HG02763 (cell line): Measurements from ENCODE around the gene BMPER.

ENCODE experiments used
- ATAC-seq: cut with Tn5 transposase; IDR thresholded peaks from one replicate; pipeline ENCODE4 v1.9.1; 2021; ENCODE audit warnings: mild to moderate bottlenecking, moderate library complexity; ENCODE audit not compliant: unreplicated experiment

The BMPER gene

GRCh38 chr7:33905389-33906032 lies at the start of gene BMPER:
BMPER (plus strand) TSS chr7:33905539; CDS start chr7:33905614, 75 bp downstream.
- no peak for ATAC-seq

- no peak for ATAC-seq
Observed at GRCh38 chr7:33861947-33862346, 43.4 kb upstream of the BMPER start.

DNA sequence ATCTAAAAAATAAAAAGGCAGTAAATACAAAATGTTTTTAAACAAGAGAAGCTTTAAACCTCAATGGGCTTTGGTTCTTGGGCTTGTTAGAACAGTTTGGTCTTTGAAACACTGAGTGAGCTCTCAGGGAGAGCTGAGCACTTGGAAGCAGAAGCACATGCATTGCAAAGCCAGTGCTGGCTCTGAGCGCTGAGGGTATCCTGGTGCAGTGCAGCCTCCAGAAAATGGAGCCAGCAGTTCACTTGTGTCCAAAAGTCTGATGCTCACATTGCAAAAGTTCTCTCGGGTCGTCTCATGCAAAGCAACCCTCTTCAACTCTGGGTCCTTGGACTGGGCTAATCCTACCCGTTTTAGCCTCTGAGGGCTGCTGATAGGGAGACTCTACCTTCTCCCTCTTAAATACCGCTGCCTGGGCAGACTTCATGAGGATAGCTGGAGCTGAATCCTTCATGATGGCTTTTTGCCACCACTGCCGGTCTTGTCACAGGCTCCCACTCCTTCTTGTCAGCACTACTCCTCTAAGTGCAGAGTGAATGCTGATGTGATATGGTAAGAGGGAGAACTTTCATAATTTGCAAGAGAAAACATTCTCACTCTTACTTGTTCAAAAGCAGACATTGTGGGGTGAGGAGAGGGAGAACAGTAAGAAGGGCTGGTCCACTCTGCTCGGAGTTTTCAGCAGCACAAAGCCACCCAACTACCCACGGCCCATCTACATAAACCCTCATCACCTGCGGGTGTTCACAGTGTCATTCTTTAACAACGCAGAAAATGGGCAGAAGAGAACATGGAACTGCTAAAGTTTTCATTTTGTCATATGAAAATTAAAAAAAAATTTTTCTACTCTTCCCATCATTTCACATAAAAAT lies 42.2 kb upstream of the BMPER start:
- no peak for ATAC-seq

- ATAC-seq: no peak
Observed at GRCh38 chr7:33868166-33868565, 37.2 kb upstream of the BMPER start.

- no peak for ATAC-seq
Observed at GRCh38 chr7:33869176-33869575, 36.2 kb upstream of the BMPER start.

DNA sequence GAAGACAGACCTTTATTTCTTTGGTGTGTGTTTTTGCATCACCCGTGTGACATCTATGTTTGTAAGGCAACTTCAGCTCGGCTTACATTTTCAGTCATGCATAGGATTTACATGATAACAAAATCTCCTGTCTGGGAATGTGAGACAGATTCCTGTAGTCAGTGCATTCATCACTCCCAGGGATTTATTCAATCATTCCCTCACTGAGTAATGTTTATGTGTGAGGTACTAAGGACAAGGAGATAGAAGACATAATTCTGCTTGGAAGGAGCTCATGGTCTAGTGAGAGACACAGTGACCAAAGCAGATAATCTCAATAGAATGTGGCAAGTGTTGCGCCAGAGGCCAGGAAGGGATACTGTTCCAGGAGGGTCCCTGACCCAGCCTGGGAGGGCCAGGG lies 35.2 kb upstream of the BMPER start:
- ATAC-seq: no peak

DNA sequence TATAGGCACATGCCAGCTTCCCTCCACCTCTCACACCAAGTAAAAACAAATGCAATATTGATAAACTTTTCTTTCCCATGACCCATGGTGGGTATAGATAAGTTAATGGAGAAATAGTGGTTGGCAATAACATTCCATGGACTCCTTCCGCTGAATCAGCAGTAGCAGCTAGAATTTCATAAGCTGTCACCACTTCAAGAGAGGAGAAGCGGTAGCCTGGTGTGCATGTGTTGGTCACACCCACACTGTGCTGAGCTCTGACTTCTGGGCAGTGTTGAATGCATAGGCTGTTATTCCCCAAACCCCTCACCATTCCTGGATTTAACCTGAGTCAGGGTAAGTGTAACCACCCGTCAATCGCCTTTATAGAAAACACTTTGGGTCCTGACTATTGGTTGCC lies 32.5 kb upstream of the BMPER start:
- ATAC-seq: no peak

- ATAC-seq: no peak
Observed at GRCh38 chr7:33873518-33873917, 31.8 kb upstream of the BMPER start.

DNA sequence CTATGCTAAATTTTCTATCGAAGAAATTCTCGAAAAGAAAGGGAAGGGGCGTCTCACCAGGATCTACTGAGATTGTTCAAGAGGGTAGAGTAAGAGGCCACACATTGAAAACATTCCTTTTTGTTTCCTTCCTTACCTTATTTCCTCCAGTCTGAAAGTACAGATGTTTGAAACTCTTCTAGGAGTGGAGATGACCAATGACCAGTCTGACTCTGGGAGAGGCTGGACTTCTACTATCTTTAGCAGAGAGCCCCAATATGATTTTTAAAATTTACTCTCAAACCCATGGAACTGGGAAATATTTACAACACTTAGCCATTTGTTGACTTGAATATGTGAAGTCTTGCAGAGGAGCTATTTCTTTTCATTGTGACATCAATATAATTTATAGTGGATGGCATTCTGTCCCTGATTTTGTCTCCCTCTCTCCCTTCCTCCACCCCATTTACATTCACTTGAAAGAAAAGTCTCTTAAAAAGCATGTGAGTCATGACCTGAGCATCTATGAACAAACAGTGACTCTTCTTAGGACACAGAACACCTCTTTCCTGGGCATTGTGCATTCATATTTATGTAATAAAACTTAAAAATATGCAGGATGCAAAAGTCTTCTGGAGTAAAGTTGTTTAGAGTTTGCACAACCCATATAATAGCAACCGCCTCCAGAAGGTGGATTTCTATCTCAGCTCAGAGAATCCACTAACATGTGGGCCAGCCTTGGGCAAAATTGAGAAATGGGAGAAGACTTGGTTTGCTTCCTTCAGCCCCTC lies 31.2 kb upstream of the BMPER start:
- ATAC-seq: no peak

- no peak for ATAC-seq
Observed at GRCh38 chr7:33874943-33875342, 30.4 kb upstream of the BMPER start.

- ATAC-seq: no peak
Observed at GRCh38 chr7:33876596-33877274, 28.6 kb upstream of the BMPER start.

DNA sequence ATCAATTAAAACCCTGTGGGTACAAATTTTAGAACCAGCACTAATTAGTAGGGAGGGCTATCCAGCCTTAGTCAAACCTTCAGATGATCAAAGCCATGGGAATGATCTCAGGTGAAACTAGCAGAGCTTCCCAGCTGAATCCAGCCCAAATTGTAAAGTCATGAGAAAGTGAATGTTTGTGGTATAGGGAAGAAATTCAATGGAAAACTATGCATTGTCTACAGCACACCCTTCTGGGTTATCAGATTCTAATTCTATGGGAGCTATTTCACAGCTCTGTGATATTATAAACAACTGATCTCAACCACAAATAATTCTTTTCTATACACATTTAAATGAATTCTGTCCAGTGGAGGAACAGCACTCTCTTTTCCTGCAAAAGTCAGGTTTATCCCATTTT lies 24.6 kb upstream of the BMPER start:
- no peak for ATAC-seq

- no peak for ATAC-seq
Observed at GRCh38 chr7:33881316-33881715, 24.0 kb upstream of the BMPER start.

- no peak for ATAC-seq
Observed at GRCh38 chr7:33882040-33882837, 23.1 kb upstream of the BMPER start.

- ATAC-seq: no peak
Observed at GRCh38 chr7:33882950-33883670, 22.2 kb upstream of the BMPER start.

DNA sequence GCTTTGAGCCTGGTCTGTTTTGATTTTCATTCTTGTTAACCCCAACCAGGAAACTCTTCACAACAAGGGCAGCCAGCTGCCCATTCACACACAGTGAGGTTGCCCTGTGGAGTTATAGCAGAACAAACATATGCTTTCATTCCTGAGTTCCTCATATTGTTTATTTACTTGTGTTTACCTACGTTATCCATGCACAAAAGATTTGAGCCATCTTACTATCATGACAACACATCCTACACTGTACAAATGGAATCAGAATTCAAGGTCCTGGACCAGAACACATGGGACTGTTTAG lies 21.7 kb upstream of the BMPER start:
- ATAC-seq: no peak

DNA sequence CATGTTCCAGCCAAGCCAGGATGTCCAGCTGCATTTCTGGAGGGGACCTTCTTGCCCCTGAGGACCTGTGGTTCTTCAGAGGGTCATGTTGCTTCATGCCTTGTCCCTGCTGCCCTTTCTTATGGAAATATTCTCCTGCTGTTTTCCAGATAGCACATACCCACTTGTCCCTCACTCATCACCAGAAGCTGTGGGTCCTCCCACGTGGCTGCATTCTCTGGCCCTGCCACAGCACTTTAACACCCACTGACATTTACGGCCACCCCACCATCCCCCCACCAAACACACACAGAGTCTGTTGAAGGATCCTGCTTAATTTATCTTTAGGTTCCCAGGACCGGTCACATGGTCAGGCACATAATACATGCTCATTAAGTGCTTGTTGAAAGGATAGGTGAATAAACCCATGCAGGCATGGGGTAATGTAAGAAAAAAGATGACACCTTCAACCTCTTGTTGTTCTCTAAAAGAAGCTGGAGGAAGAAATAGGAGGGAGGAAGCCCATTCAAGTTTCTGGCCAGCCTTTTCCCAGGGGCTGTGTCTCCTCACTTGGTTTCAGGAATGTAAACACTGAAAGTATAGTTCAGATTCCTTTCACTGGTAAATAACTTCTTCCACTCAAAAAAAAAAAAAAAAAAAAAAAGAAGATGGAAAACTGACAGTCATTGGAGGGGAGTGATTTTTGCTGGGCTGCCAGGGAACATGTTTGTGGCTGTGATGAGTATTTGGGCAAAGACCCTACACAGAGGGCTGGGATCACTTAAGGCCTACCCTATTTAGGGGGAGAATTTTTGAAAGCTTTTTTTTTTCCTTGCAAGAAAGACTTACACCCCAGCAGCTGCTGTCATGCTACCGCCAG lies 19.8 kb upstream of the BMPER start:
- ATAC-seq: no peak

GRCh38 chr7:33886149-33886623 lies 19.2 kb upstream of the BMPER start:
- ATAC-seq: no peak
